Lower leg skin (tissue), 4 donors: ENCODE measurements around the gene CDH10. TPM values are rescaled to one million over a fixed set of nuclear protein-coding genes. Genes with fewer than 3 reads are reported as not detected.

ENCODE experiments used
- DNase-seq, 2 donors: peaks; one replicate each; pipeline ENCODE4 v3.0.0-alpha.2; 2019; ENCODE audit warnings: low spot score in 2 of 2
- H3K4me3 ChIP-seq: fragments of 200-600 bp; sonication (generic); 2 replicates; pipeline ENCODE4 v1.5.1; 2017; ENCODE audit warnings: mild to moderate bottlenecking, low read depth; ENCODE audit not compliant: poor library complexity, severe bottlenecking
- CTCF ChIP-seq, 3 donors: fragments of 450-650 bp; IDR thresholded peaks; one replicate each; pipeline ENCODE4 v1.5.1; 2016; ENCODE audit warnings: antibody characterized with exemption in 3 of 3, mild to moderate bottlenecking in 3 of 3, moderate library complexity in 2 of 3
- POLR2A ChIP-seq, 2 donors: fragments of 450-650 bp; IDR thresholded peaks; one replicate each; pipeline ENCODE4 v1.6.1; 2016 to 2017; ENCODE audit warnings: antibody characterized with exemption in 2 of 2, mild to moderate bottlenecking in 1 of 2, moderate library complexity in 1 of 2
- WGBS, 2 donors: methylation state at CpG; one replicate each; pipeline ENCODE4 v1.1.5; 2018; 5-methylcytosine and 5-hydroxymethylcytosine counted together
- intact Hi-C: fragments of 100-400 bp; cut with DNase I; formaldehyde crosslinking; loops from one replicate; pipeline ENCODE4 v1.15.0; 2023; ENCODE audit warnings: low total_unique reads
- total RNA-seq, 4 donors: library from RNA; depleted of rRNA; stranded (reverse); fragments of >200 nt; gene quantifications; one replicate each; pipeline ENCODE4 v1.1.0, GENCODE V29; 2016

The CDH10 gene
- total RNA-seq, 4 donors from 2014 or later = 0.04 TPM; not detected in 3

GRCh38 chr5:24623031-24623430, 21.7 kb downstream of the CDH10 start:
- H3K4me3 ChIP-seq = no peak overlapping the region
- TF ChIP-seq POLR2A (IDR thresholded peaks at IDR 0.05) (no peak), CTCF (IDR thresholded peaks at IDR 0.05) (no peak)
- no peak for DNase-seq
- 47 to 51% methylated on average over 5 of the region's 5 CpGs for WGBS, 2 donors
- intact Hi-C loops = no loop called here

GRCh38 chr5:24621792-24622191, 23.0 kb downstream of the CDH10 start:
- TF ChIP-seq CTCF (IDR thresholded peaks at IDR 0.05) (no peak), POLR2A (IDR thresholded peaks at IDR 0.05) (no peak)
- no peak overlapping the region for H3K4me3 ChIP-seq
- DNase-seq = peak in 1 of 2 donors; percentile 43
- intact Hi-C loops = no loop called here
- WGBS, 2 donors = 15 to 19% methylated on average over 6 of the region's 6 CpGs

- no peak for DNase-seq
- intact Hi-C loops = no loop called here
- no peak overlapping the region for H3K4me3 ChIP-seq
- 82 to 92% methylated on average over 1 of the region's 1 CpG for WGBS, 2 donors
- TF ChIP-seq CTCF (IDR thresholded peaks at IDR 0.05) (no peak), POLR2A (IDR thresholded peaks at IDR 0.05) (no peak)
Measured at GRCh38 chr5:24616566-24616965, 28.2 kb downstream of the CDH10 start.

GRCh38 chr5:24615159-24615558, 29.6 kb downstream of the CDH10 start:
- intact Hi-C loops = no loop called here
- no peak for DNase-seq
- H3K4me3 ChIP-seq = no peak overlapping the region
- TF ChIP-seq CTCF (IDR thresholded peaks at IDR 0.05) (no peak), POLR2A (IDR thresholded peaks at IDR 0.05) (no peak)
- 64 to 81% methylated on average over 4 of the region's 4 CpGs for WGBS, 2 donors

GRCh38 chr5:24609706-24610105, 35.1 kb downstream of the CDH10 start:
- TF ChIP-seq CTCF (IDR thresholded peaks at IDR 0.05) (no peak), POLR2A (IDR thresholded peaks at IDR 0.05) (no peak)
- DNase-seq = no peak
- 93% methylated on average over 14 of the region's 14 CpGs for WGBS, 2 donors
- no peak overlapping the region for H3K4me3 ChIP-seq
- intact Hi-C loops = no loop called here

GRCh38 chr5:24606971-24607370, 37.8 kb downstream of the CDH10 start:
- intact Hi-C loops = no loop called here
- WGBS, 2 donors = 55 to 74% methylated on average over 3 of the region's 3 CpGs
- H3K4me3 ChIP-seq = no peak overlapping the region
- no peak for DNase-seq
- no peak for TF ChIP-seq POLR2A (IDR thresholded peaks at IDR 0.05)
- no peak for TF ChIP-seq CTCF (IDR thresholded peaks at IDR 0.05)
